ENCODE results near the gene DEPDC1B.

DNA sequence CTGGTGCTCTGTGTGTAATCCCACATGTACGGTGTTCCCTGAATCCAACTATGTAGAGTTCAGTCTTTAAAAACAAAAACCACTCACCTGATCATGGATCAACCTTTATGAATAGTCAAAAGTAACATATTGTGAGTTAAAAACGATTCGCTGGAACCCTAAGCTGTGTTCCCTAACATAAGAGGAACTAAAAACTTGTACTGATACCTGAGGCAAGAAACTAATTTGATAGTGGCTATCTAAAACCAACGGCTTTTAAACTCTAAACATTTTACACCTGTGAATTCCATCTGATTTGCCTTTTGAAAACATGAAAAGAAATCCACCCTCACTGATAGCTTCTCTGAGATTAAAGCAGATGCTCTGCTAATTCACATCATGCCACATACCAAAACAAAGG is 101.5 kb downstream of the DEPDC1B start:
- TF ChIP-seq, protein P1, sequence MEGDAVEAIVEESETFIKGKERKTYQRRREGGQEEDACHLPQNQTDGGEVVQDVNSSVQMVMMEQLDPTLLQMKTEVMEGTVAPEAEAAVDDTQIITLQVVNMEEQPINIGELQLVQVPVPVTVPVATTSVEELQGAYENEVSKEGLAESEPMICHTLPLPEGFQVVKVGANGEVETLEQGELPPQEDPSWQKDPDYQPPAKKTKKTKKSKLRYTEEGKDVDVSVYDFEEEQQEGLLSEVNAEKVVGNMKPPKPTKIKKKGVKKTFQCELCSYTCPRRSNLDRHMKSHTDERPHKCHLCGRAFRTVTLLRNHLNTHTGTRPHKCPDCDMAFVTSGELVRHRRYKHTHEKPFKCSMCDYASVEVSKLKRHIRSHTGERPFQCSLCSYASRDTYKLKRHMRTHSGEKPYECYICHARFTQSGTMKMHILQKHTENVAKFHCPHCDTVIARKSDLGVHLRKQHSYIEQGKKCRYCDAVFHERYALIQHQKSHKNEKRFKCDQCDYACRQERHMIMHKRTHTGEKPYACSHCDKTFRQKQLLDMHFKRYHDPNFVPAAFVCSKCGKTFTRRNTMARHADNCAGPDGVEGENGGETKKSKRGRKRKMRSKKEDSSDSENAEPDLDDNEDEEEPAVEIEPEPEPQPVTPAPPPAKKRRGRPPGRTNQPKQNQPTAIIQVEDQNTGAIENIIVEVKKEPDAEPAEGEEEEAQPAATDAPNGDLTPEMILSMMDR (conservative IDR thresholded peaks at IDR 0.05), result no peak
- TF ChIP-seq EZH2 (IDR thresholded peaks at IDR 0.05; ENCODE audit: low read depth), result no peak
